K562 (cell line): Measurements from ENCODE around the gene PALM3. TPM values are rescaled to one million over a fixed set of nuclear protein-coding genes. Genes with fewer than 3 reads are reported as not detected.

ENCODE experiments used
- ATAC-seq: fragments of 200-7000 bp; cut with Tn5 transposase; 3 replicates; pipeline ENCODE4 v1.9.1; 2020; ENCODE audit warnings: moderate library complexity
- BruUV-seq: library from RNA; stranded (reverse); fragments of 400-500 nt; replicated peaks from 2 replicates; lab custom pipeline; 2021; lab: Mats Ljungman, UMichigan
- CTCF ChIA-PET: fragments of 300-600 bp; formaldehyde crosslinking; extraction: SDS; loops from one replicate; lab custom pipeline; 2021; ENCODE audit warnings: low intra/inter-chr PET ratio; lab: Yijun Ruan, JAX
- POLR2A ChIA-PET: fragments of 300-600, 350-650 bp; sonication (Branson Sonifier 250); formaldehyde crosslinking; extraction: SDS; loops from one replicate; lab custom pipeline; 2021; ENCODE audit warnings: antibody characterized with exemption, inconsistent platforms; lab: Yijun Ruan, JAX
- DNase-seq, 4 experiments: peaks; one replicate each; pipeline versions ENCODE4 v3.0.0 to v3.0.0-alpha.2; 2011 to 2018; ENCODE audit warnings: low spot score in 3 of 4, mixed read lengths in 3 of 4; ENCODE audit errors: extremely low read depth in 1 of 4
- FAIRE-seq: peaks from 2 replicates; lab custom pipeline; 2011; peaks lifted over from hg19 to GRCh38; lab: Jason Lieb, UNC
- H2AFZ ChIP-seq: 2 replicates; pipeline ENCODE4 v1.6.0; 2011; ENCODE audit warnings: low read depth, low read length, control low read depth, inconsistent platforms
- H3K27ac ChIP-seq: fragments of 200-600 bp; 3 replicates; pipeline ENCODE4 v1.8.0; 2011; ENCODE audit warnings: low read depth, mild to moderate bottlenecking, control low read depth, inconsistent platforms, low read length, moderate library complexity, mixed read lengths; ENCODE audit errors: extremely low read depth
- H3K27me3 ChIP-seq, 2 experiments: fragments of 300-600 bp in 1 of 2; 2 replicates in 1 of 2; 3 replicates in 1 of 2; pipeline versions ENCODE4 v1.6.0 to v1.8.0; 2011; ENCODE audit warnings: inconsistent platforms in 2 of 2, low read length in 2 of 2, mild to moderate bottlenecking in 1 of 2, mixed read lengths in 1 of 2, moderate library complexity in 1 of 2; ENCODE audit not compliant: control insufficient read depth in 2 of 2, insufficient read depth in 2 of 2
- H3K36me3 ChIP-seq: fragments of 300-600 bp; 3 replicates; pipeline ENCODE4 v1.8.0; 2011; ENCODE audit warnings: mild to moderate bottlenecking, low read length, inconsistent platforms; ENCODE audit not compliant: control insufficient read depth, insufficient read depth
- H3K4me1 ChIP-seq, 2 experiments: fragments of 200-600 bp in 1 of 2; replicated peaks in 1 of 2; 2 replicates in 1 of 2; 3 replicates in 1 of 2; pipeline versions ENCODE4 v1.5.1 to v1.8.0; 2011; ENCODE audit warnings: inconsistent platforms in 2 of 2, low read length in 2 of 2, mild to moderate bottlenecking in 1 of 2, mixed read lengths in 1 of 2, moderate library complexity in 1 of 2; ENCODE audit not compliant: control insufficient read depth in 2 of 2, insufficient read depth in 2 of 2
- H3K4me2 ChIP-seq: 2 replicates; pipeline ENCODE4 v1.6.1; 2011; ENCODE audit warnings: low read length, control low read depth, inconsistent platforms, mixed read lengths; ENCODE audit not compliant: insufficient read depth
- H3K4me3 ChIP-seq: fragments of 200-600 bp; sonication (generic), shearing (Covaris generic); 2 replicates; pipeline ENCODE4 v1.5.1; 2016; ENCODE audit warnings: control low read depth, inconsistent platforms
- H3K79me2 ChIP-seq: fragments of 200-600 bp; 3 replicates; pipeline ENCODE4 v1.8.0; 2011; ENCODE audit warnings: low read length, inconsistent platforms; ENCODE audit not compliant: control insufficient read depth, insufficient read depth
- H3K9ac ChIP-seq, 2 experiments: 2 replicates each; pipeline versions ENCODE4 v1.6.0 to v1.6.1; 2011; ENCODE audit warnings: low read depth in 2 of 2, low read length in 2 of 2, control low read depth in 1 of 2, inconsistent platforms in 1 of 2, mild to moderate bottlenecking in 1 of 2, mixed read lengths in 1 of 2; ENCODE audit not compliant: insufficient read depth in 1 of 2
- H3K9me1 ChIP-seq: one replicate; pipeline ENCODE4 v1.6.0; 2011; ENCODE audit warnings: inconsistent platforms, mild to moderate bottlenecking, low read length, moderate library complexity; ENCODE audit not compliant: control insufficient read depth, insufficient read depth
- H3K9me3 ChIP-seq: replicated peaks from 2 replicates; pipeline ENCODE4 v1.5.1; 2011; ENCODE audit warnings: low read depth, low read length, inconsistent platforms; ENCODE audit not compliant: control insufficient read depth, insufficient read depth
- H4K20me1 ChIP-seq: replicated peaks from 2 replicates; pipeline ENCODE4 v1.6.1; 2011; ENCODE audit warnings: low read length, inconsistent platforms, mixed read lengths; ENCODE audit not compliant: control insufficient read depth, insufficient read depth
- ATF6 ChIP-seq: sonication (generic); formaldehyde crosslinking; IDR thresholded peaks from 2 replicates; pipeline ENCODE4 v1.4.0; 2020; ENCODE audit warnings: mild to moderate bottlenecking, missing genetic modification reagents
- CCNT2 ChIP-seq: IDR thresholded peaks from 2 replicates; pipeline ENCODE4 v1.6.1; 2011; ENCODE audit warnings: borderline replicate concordance, low read depth, mild to moderate bottlenecking, moderate library complexity, mixed read lengths, low read length; ENCODE audit not compliant: insufficient read length; ENCODE audit errors: extremely low read depth
- CXXC5 ChIP-seq: fragments of 250-450 bp; sonication (Bioruptor Pico); IDR thresholded peaks from 2 replicates; pipeline ENCODE4 v1.8.0; 2022; ENCODE audit warnings: inconsistent platforms, mild to moderate bottlenecking, moderate library complexity
- MEIS2 ChIP-seq: fragments of 450-650 bp; IDR thresholded peaks from 2 replicates; pipeline ENCODE4 v1.6.1; 2014; ENCODE audit warnings: mild to moderate bottlenecking; ENCODE audit not compliant: partially characterized antibody
- NRF1 ChIP-seq, 2 experiments: fragments of 450-650 bp; IDR thresholded peaks in 1 of 2; conservative IDR thresholded peaks in 1 of 2; 2 replicates each; pipeline ENCODE4 v1.6.1; 2014; ENCODE audit warnings: mild to moderate bottlenecking in 2 of 2
- POLR2G ChIP-seq: fragments of 200-400 bp; formaldehyde crosslinking; IDR thresholded peaks from 2 replicates; pipeline ENCODE4 v1.6.1; 2017; ENCODE audit warnings: low read depth, mild to moderate bottlenecking, antibody characterized with exemption, low read length, moderate library complexity
- TEAD2 ChIP-seq: fragments of 450-650 bp; IDR thresholded peaks from 2 replicates; pipeline ENCODE4 v1.6.1; 2016; ENCODE audit warnings: missing genetic modification characterization, control low read depth, missing compliant biosample characterization
- XRCC3 ChIP-seq: fragments of 450-650 bp; IDR thresholded peaks from 2 replicates; pipeline ENCODE4 v1.6.1; 2017; ENCODE audit warnings: mild to moderate bottlenecking, moderate library complexity
- YBX1 ChIP-seq: fragments of 450-650 bp; IDR thresholded peaks from 2 replicates; pipeline ENCODE4 v1.7.1; 2016; ENCODE audit warnings: mild to moderate bottlenecking
- ZNF124 ChIP-seq: sonication (generic); formaldehyde crosslinking; IDR thresholded peaks from 2 replicates; pipeline ENCODE4 v1.8.1; 2022; ENCODE audit warnings: missing genetic modification reagents
- ZNF740 ChIP-seq, 3 experiments: fragments of 200-800 bp in 1 of 3; sonication (Bioruptor generic) in 1 of 3; sonication (generic) in 1 of 3; formaldehyde crosslinking in 1 of 3; IDR thresholded peaks; 2 replicates each; pipeline versions ENCODE4 v1.6.1 to v1.8.0; 2016 to 2022; ENCODE audit warnings: mild to moderate bottlenecking in 2 of 3, missing compliant biosample characterization in 2 of 3, missing genetic modification characterization in 2 of 3, missing genetic modification reagents in 1 of 3
- WGBS: fragments of 100-300 bp; shearing (Covaris generic); methylation state at CpG from one replicate; pipeline ENCODE4 v1.1.6; 2016; ENCODE audit warnings: low coverage, mixed read lengths; ENCODE audit not compliant: insufficient coverage; ENCODE audit errors: missing lambda C conversion rate; 5-methylcytosine and 5-hydroxymethylcytosine counted together
- in situ Hi-C: fragments of 300-500 bp; cut with MboI; formaldehyde crosslinking; loops from 4 replicates; pipeline ENCODE4 v1.15.0; 2018; ENCODE audit warnings: inconsistent platforms, mixed read lengths
- intact Hi-C: fragments of 100-400 bp; cut with micrococcal nuclease; formaldehyde crosslinking; loops from 2 replicates; pipeline ENCODE4 v1.14.2; 2022
- polyA plus RNA-seq, 8 experiments: library from polyadenylated mRNA; depleted of rRNA in 4 of 8; stranded (reverse) in 5 of 8; unstranded in 3 of 8; fragments of >200 nt; fragmentation: Nextera tagmentation in 2 of 8; fragmentation: Illumina TruSeq in 1 of 8; extraction: Ambion mirVana in 2 of 8; extraction: Trizol in 1 of 8; gene quantifications; 2 replicates each; pipeline versions ENCODE4 v1.2.1 to v1.2.3, GENCODE V29; 2011 to 2014; ENCODE audit warnings: inconsistent platforms in 1 of 8, missing spikeins in 1 of 8
- total RNA-seq, 7 experiments: library from RNA; depleted of rRNA in 6 of 7; stranded (reverse); fragments of >200 nt in 6 of 7; fragmentation: Illumina TruSeq in 2 of 7; extraction: Trizol in 2 of 7; gene quantifications; 2 replicates each; pipeline versions ENCODE4 v1.2.1 to v1.2.3, GENCODE V29; 2011 to 2021; ENCODE audit warnings: low replicate concordance in 1 of 7
- TF ChIP-seq, protein P1 (sequence below): fragments of 450-650 bp; IDR thresholded peaks from 2 replicates; pipeline ENCODE4 v1.6.1; 2018; ENCODE audit not compliant: partially characterized antibody
- TF ChIP-seq, protein P2 (sequence below): sonication (generic); formaldehyde crosslinking; IDR thresholded peaks from 2 replicates; pipeline ENCODE4 v1.9.0; 2022; ENCODE audit warnings: mild to moderate bottlenecking, missing genetic modification reagents

The PALM3 gene
- total and polyA plus RNA-seq, 9 of the 15 experiments (the other 6 are each of a cell fraction or from before 2014, with no cell fraction given): 0.07 to 9.3 (median 3.3) TPM

- H3K36me3 ChIP-seq: peaks cover 25% of the 10 kb centered on the region; the same call in 2 of the 3 replicates
- peak within 1 kb of the TSS; percentile 48 for H3K4me3 ChIP-seq
- H2AFZ ChIP-seq: peak within 1 kb of the TSS; percentile 79
- ChIA-PET POLR2A (interaction anchor here (1.1 kb wide), 2 partner anchors 51 to 79 kb away, joined by 3 to 5 read pairs; partner anchors contain the start of genes ASF1B and RFX1), CTCF (interaction anchor here (0.6 kb wide), 1 partner anchor 222 kb away, joined by 4 read pairs; no protein-coding TSS in a partner anchor)
- peaks cover 15% of the 10 kb centered on the region for H3K79me2 ChIP-seq
- in situ Hi-C loops: no loop called here
- ATAC-seq (peak; percentile 73), FAIRE-seq (no peak), DNase-seq (peak; percentile 63 to 75 (median 64))
- H3K27me3 ChIP-seq: no peaks in the 10 kb centered on the region
- no peaks in the 10 kb centered on the region for H4K20me1 ChIP-seq
- H3K27ac ChIP-seq: peak within 1 kb of the TSS; percentile 43; the same call in 2 of the 3 replicates
- H3K9me3 ChIP-seq: no peaks in the 10 kb centered on the region
- 24% methylated on average over 31 of the region's 54 CpGs for WGBS
- H3K9me1 ChIP-seq: no peaks in the 10 kb centered on the region
- H3K4me2 ChIP-seq: peak within 1 kb of the TSS; percentile 81
- peaks cover 15 to 43% of the 10 kb centered on the region in 2 experiments; a peak in 4 of 5 replicates for H3K4me1 ChIP-seq
- BruUV-seq: no TSS peak
- intact Hi-C loops: no loop called here
- peak within 1 kb of the TSS; percentile 17 to 90 for H3K9ac ChIP-seq
- TF ChIP-seq YBX1 (no peak), NRF1 (conservative IDR thresholded peaks at IDR 0.05 in 1 of 2, IDR thresholded peaks at IDR 0.05 in 1 of 2) (peak; percentile 73 to 78), TEAD2 (tag) (no peak), ATF6 (no peak), MEIS2 (no peak), ZNF740 (CRISPR knock-in tag; IDR thresholded peaks at IDR 0.05) (no peak), ZNF740 (tag; IDR thresholded peaks at IDR 0.05) (no peak), XRCC3 (no peak), CCNT2 (peak; percentile 41), POLR2G (peak; percentile 77), CXXC5 (CRISPR knock-in tag) (peak; percentile 46), ZNF124 (CRISPR knock-in tag) (no peak)
- TF ChIP-seq, protein P1, sequence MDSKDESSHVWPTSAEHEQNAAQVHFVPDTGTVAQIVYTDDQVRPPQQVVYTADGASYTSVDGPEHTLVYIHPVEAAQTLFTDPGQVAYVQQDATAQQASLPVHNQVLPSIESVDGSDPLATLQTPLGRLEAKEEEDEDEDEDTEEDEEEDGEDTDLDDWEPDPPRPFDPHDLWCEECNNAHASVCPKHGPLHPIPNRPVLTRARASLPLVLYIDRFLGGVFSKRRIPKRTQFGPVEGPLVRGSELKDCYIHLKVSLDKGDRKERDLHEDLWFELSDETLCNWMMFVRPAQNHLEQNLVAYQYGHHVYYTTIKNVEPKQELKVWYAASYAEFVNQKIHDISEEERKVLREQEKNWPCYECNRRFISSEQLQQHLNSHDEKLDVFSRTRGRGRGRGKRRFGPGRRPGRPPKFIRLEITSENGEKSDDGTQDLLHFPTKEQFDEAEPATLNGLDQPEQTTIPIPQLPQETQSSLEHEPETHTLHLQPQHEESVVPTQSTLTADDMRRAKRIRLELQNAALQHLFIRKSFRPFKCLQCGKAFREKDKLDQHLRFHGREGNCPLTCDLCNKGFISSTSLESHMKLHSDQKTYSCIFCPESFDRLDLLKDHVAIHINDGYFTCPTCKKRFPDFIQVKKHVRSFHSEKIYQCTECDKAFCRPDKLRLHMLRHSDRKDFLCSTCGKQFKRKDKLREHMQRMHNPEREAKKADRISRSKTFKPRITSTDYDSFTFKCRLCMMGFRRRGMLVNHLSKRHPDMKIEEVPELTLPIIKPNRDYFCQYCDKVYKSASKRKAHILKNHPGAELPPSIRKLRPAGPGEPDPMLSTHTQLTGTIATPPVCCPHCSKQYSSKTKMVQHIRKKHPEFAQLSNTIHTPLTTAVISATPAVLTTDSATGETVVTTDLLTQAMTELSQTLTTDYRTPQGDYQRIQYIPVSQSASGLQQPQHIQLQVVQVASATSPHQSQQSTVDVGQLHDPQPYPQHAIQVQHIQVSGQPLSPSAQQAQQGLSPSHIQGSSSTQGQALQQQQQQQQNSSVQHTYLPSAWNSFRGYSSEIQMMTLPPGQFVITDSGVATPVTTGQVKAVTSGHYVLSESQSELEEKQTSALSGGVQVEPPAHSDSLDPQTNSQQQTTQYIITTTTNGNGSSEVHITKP: peak; percentile 68
- TF ChIP-seq, protein P2, sequence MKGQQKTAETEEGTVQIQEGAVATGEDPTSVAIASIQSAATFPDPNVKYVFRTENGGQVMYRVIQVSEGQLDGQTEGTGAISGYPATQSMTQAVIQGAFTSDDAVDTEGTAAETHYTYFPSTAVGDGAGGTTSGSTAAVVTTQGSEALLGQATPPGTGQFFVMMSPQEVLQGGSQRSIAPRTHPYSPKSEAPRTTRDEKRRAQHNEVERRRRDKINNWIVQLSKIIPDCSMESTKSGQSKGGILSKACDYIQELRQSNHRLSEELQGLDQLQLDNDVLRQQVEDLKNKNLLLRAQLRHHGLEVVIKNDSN (CRISPR knock-in tag): no peak
These were observed 23.6 kb upstream of the PALM3 start, which contains the start of gene C19orf67 for GRCh38 chr19:14085309-14085995. C19orf67 (minus strand) TSS chr19:14085783; CDS start chr19:14085627, 156 bp downstream.
